OCI-LY3 (cell line): ENCODE measurements around the gene PSG4.
A peak's percentile ranks its signal among the peaks of the same experiment; 100 is the strongest.
"Not testable (repeated sequence)": the region's sequence is repeated elsewhere in the genome, so short reads cannot be mapped to it uniquely, and the experiment has no call there.

Experiments used
- H2AFZ ChIP-seq: fragments of 200-600, 300-600 bp; shearing (Covaris generic); 2 replicates; pipeline ENCODE4 v1.6.0; 2014; ENCODE audit warnings: antibody characterized with exemption, low read depth, low read length
- H3K27ac ChIP-seq: fragments of 200-600, 300-600 bp; sonication (generic); 2 replicates; pipeline ENCODE4 v1.5.1; 2014; ENCODE audit warnings: mild to moderate bottlenecking, low read length, moderate library complexity, mixed read lengths
- H3K27me3 ChIP-seq: fragments of 200-600, 300-600 bp; sonication (generic); 2 replicates; pipeline ENCODE4 v1.6.1; 2014; ENCODE audit warnings: low read depth, low read length, mixed read lengths
- H3K36me3 ChIP-seq: fragments of 200-600, 300-600 bp; sonication (generic); replicated peaks from 2 replicates; pipeline ENCODE3; 2014; ENCODE audit warnings: low read depth, low read length, mixed read lengths
- H3K4me1 ChIP-seq: fragments of 300-600, 200-600 bp; sonication (generic); 2 replicates; pipeline ENCODE4 v1.6.1; 2014; ENCODE audit warnings: low read length, mixed read lengths
- H3K4me2 ChIP-seq: fragments of 200-600, 300-600 bp; sonication (generic); 2 replicates; pipeline ENCODE4 v1.6.1; 2014; ENCODE audit warnings: low read length, mixed read lengths
- H3K4me3 ChIP-seq: fragments of 300-600, 200-600 bp; sonication (generic); 2 replicates; pipeline ENCODE4 v1.5.1; 2014; ENCODE audit warnings: antibody characterized with exemption, mild to moderate bottlenecking, low read length, moderate library complexity
- H3K79me2 ChIP-seq: fragments of 300-600, 200-600 bp; shearing (Covaris generic); 2 replicates; pipeline ENCODE4 v1.6.1; 2014; ENCODE audit warnings: mild to moderate bottlenecking, low read length, mixed read lengths
- H3K9ac ChIP-seq: fragments of 300-600, 200-600 bp; shearing (Covaris generic); 2 replicates; pipeline ENCODE4 v1.6.0; 2014; ENCODE audit warnings: mild to moderate bottlenecking, low read length, moderate library complexity
- H3K9me3 ChIP-seq: fragments of 200-600, 300-600 bp; shearing (Covaris generic); 2 replicates; pipeline ENCODE4 v1.6.1; 2014; ENCODE audit warnings: low read length, mixed read lengths; ENCODE audit not compliant: insufficient read depth
- H4K20me1 ChIP-seq: fragments of 200-600, 300-600 bp; sonication (generic); 2 replicates; pipeline ENCODE4 v1.6.1; 2016; ENCODE audit warnings: low read length, mixed read lengths; ENCODE audit not compliant: insufficient read depth
- EZH2phosphoT487 ChIP-seq: fragments of 200-600 bp; shearing (Covaris generic); IDR thresholded peaks from 2 replicates; pipeline ENCODE4 v1.6.1; 2018; ENCODE audit warnings: antibody characterized with exemption, mixed run types, low read depth
- TF ChIP-seq, protein P1 (sequence below): fragments of 200-600, 300-600 bp; sonication (generic); IDR thresholded peaks from 2 replicates; pipeline ENCODE4 v1.5.1; 2014; ENCODE audit warnings: antibody characterized with exemption, low read length, low read depth

The PSG4 gene

DNA sequence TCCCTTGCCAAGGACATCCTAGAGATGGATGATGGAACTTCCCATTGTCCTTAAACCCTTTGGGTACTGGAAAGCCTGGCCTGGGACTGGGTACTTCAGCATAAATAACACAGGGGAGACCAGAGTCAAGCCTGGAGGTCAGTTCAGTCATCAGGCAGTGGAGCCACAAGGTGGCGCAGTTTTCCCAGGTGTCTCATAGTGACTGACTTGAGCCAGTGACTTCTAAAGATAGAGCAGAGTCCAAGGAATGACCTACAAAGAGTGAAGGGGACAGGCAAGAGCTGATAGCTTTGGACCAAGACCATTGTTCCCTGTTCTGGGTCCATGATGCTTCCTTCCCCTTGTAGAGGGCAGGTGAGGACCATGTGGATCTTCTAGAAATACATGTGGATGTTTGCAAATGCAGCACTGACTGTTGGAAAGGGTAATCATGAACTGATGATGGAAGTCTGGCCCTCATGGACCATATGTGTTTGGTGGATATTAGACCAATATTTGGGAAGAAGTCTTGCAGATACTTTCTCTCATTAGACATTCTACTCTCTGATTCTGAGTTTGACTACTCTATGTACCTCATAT is 25.8 kb downstream of the PSG4 start:
- not testable (repeated sequence) for H3K4me2 ChIP-seq, H3K4me3 ChIP-seq, H4K20me1 ChIP-seq, H3K27ac ChIP-seq, H3K4me1 ChIP-seq, H3K79me2 ChIP-seq, H3K9ac ChIP-seq, H2AFZ ChIP-seq, H3K36me3 ChIP-seq, H3K9me3 ChIP-seq, H3K27me3 ChIP-seq
- TF ChIP-seq, protein P1, sequence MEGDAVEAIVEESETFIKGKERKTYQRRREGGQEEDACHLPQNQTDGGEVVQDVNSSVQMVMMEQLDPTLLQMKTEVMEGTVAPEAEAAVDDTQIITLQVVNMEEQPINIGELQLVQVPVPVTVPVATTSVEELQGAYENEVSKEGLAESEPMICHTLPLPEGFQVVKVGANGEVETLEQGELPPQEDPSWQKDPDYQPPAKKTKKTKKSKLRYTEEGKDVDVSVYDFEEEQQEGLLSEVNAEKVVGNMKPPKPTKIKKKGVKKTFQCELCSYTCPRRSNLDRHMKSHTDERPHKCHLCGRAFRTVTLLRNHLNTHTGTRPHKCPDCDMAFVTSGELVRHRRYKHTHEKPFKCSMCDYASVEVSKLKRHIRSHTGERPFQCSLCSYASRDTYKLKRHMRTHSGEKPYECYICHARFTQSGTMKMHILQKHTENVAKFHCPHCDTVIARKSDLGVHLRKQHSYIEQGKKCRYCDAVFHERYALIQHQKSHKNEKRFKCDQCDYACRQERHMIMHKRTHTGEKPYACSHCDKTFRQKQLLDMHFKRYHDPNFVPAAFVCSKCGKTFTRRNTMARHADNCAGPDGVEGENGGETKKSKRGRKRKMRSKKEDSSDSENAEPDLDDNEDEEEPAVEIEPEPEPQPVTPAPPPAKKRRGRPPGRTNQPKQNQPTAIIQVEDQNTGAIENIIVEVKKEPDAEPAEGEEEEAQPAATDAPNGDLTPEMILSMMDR = peak; percentile 39; the same call in 1 of the 2 replicates

DNA sequence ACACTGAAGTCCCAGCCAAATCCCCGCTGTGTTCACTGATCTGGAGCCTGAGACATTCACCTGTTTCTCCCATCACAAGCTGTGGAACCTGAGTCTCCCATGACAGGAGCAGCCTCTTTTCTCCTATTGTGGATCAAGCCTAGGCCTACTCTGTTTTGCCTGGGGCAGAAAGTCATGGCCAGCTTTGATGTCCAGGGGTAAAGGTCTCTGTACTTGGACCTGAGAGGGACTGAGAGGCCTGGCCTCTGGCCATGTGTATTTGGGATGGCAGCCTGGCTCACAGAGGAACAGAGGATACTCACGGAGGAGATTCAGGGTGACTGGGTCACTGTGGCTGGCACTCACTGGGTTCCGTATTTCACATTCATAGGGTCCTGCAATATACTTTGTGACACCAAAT is 26.9 kb downstream of the PSG4 start:
- not testable (repeated sequence) for H4K20me1 ChIP-seq

DNA sequence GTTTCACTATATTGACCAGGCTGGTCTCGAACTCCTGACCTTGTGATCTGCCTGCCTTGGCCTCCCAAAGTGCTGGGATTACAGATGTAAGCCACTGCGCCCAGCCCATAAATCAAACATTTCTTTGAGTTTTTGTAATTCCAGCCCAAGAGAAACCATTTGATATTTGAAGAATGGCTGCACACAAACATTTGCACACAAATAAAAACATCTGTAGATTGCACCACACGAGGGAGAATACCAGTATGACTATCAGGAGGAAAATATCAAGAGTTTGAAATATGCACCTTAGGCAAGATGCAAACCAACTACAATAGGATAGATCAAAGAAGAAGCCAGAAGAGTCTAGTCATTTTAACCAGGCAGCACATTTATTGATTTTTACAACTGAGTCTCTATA is 39.5 kb downstream of the PSG4 start:
- H3K4me2 ChIP-seq, H3K27ac ChIP-seq, H2AFZ ChIP-seq: not testable (repeated sequence)

More for the DNA sequence above, 26.9 kb downstream of the PSG4 start:
- H3K27me3 ChIP-seq, H3K27ac ChIP-seq, H3K4me1 ChIP-seq, H3K79me2 ChIP-seq, H3K9me3 ChIP-seq, H3K36me3 ChIP-seq, H3K9ac ChIP-seq, H2AFZ ChIP-seq, H3K4me3 ChIP-seq, H3K4me2 ChIP-seq: not testable (repeated sequence)

DNA sequence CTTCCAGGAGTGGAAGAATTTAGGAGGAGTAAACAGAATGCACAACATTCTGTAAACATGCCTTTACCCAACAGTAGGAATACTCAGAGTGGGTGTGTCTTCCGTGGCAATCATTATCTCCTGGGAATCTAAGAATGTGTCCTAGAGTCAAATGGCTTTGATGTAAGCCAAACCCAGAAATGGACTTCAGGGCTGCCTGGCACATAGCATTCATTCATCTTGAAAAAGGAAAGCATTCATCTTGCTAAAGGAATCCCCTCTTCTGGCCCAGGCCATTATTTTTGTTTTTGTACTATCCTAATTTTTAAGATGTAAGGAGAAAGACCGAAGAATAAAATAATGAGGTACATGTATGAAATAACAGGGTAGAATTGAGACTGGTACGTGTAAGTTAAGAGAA is 42.3 kb downstream of the PSG4 start:
- not testable (repeated sequence) for H2AFZ ChIP-seq, H4K20me1 ChIP-seq, H3K9me3 ChIP-seq, H3K4me3 ChIP-seq, H3K79me2 ChIP-seq, H3K4me2 ChIP-seq, H3K4me1 ChIP-seq, H3K27me3 ChIP-seq, H3K36me3 ChIP-seq, H3K27ac ChIP-seq, H3K9ac ChIP-seq

More for the DNA sequence above, 39.5 kb downstream of the PSG4 start:
- not testable (repeated sequence) for H3K9ac ChIP-seq, H3K9me3 ChIP-seq, H3K36me3 ChIP-seq, H3K4me1 ChIP-seq, H3K27me3 ChIP-seq, H3K4me3 ChIP-seq, H3K79me2 ChIP-seq, H4K20me1 ChIP-seq

DNA sequence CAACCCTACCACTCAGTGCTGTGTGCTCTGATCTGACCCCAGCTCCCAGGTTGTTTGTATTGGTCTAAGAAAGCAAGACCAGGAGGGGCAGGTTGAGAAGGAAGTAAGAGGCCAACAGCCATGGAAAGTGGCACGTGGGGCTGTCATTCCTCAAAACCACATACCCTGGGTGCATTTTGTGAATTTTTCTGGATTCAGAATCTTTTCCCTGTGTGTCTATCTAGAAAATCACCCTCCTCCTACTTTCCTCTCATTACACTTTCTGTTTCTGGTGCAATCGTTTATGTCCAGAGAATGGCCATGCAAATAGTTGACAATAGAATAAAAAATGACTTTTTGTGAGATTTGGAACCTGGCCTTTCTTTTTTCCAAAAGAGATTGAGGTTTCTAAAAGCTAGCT is 43.2 kb downstream of the PSG4 start:
- not testable (repeated sequence) for H3K9ac ChIP-seq, H3K4me3 ChIP-seq, H3K79me2 ChIP-seq, H3K4me2 ChIP-seq, H3K27ac ChIP-seq, H3K9me3 ChIP-seq, H3K27me3 ChIP-seq, H2AFZ ChIP-seq, H4K20me1 ChIP-seq, H3K4me1 ChIP-seq, H3K36me3 ChIP-seq

DNA sequence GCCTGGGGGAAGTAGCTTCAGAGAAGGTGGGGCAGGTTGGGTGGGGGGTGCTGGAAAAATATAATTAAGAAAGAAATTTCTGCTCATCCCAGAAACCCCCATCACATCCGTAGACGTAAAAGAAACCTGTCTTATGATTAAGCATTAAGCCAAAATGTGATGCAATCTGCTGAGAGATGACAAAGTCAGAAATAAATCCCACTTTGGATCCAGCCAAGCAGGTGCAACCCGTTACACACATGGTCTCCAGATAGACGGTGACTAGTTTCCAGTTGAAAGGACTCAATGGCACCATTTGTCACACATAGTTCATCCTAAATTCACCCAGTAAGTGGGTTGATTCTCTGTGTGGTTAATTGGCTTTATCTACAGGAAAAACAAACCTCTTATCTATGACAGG is 53.2 kb downstream of the PSG4 start:
- no peaks in the 10 kb centered on the region for H3K36me3 ChIP-seq
- H3K27me3 ChIP-seq = no peaks in the 10 kb centered on the region
- TF ChIP-seq, protein P1 = no peak
- TF ChIP-seq EZH2phosphoT487 = no peak
- no peak overlapping the region for H2AFZ ChIP-seq
- no peak overlapping the region for H3K9ac ChIP-seq
- no peaks in the 10 kb centered on the region for H3K4me1 ChIP-seq
- no peak overlapping the region for H3K4me3 ChIP-seq
- no peak overlapping the region for H3K27ac ChIP-seq
- no peaks in the 10 kb centered on the region for H4K20me1 ChIP-seq
- no peak overlapping the region for H3K4me2 ChIP-seq
- no peaks in the 10 kb centered on the region for H3K9me3 ChIP-seq
- no peaks in the 10 kb centered on the region for H3K79me2 ChIP-seq

DNA sequence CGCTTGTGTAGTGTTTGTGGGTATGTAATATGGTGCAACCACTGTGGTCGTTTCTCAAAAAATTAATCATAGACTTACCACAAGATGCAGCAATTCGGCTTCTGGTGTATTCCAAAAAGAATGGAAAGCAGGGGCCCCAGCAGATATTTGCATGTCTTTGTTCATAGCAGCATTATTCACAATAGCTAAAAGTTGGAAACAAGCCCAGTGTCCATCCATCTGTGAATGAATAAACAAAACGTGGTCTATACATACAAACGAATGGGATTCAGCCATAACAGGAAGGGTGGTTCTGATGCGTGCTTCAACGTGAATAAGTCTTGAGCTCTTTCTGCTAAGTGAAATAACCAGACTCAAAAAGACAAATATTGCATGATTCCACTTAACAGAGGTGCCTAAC is 55.6 kb downstream of the PSG4 start:
- H3K4me3 ChIP-seq, H3K9ac ChIP-seq, H3K27ac ChIP-seq, H3K27me3 ChIP-seq, H3K9me3 ChIP-seq, H3K4me1 ChIP-seq, H4K20me1 ChIP-seq, H3K4me2 ChIP-seq, H2AFZ ChIP-seq, H3K36me3 ChIP-seq, H3K79me2 ChIP-seq: not testable (repeated sequence)
